ENCODE results near the gene RXFP4.
A peak's percentile ranks its signal among the peaks of the same experiment; 100 is the strongest.

Gene RXFP4

DNA sequence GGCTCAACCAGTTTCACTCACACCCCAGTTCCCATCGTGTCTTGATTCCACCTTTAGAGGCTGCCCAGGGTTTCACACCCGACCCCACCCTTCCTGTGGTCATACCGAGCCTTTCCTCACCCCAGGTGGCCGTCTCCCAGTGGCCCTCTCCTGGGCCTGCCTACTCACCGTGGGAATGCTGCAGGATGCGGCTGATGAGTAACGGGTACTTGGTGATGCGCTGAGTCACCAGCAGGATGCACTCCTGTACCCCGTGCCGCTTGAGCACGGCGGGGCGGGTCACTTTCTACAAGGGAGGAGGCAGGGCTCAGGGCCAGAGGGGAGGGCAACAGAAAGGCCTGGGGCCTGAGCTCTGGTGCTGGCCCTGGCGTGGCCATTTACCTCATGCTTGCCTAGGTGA is 20.5 kb downstream of the RXFP4 start:
- no peak for DNase-seq

- no peak for DNase-seq
Measured at GRCh38 chr1:155962599-155963211, 21.3 kb downstream of the RXFP4 start.

DNA sequence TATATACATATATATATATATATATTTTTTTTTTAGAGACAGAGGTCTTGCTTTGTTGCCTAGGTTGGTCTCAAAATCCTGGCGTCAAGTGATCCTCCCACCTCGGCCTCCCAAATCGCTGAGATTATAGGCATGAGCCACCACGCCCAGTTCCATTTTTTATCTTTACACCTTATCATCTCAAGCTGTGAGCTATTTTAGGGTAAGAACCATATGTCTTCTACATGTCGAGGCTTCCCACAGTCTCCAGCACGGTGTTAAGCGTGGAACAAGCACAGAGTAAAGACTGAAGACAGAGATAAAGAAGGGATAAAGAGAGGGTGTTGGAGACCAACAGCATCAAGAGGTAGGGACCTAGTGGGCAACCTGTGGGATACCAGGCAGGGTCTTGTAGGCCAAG is 22.8 kb downstream of the RXFP4 start:
- DNase-seq: no peak

- no peak for DNase-seq
Measured at GRCh38 chr1:155966135-155966534, 24.7 kb downstream of the RXFP4 start.

GRCh38 chr1:155966750-155967149 is 25.3 kb downstream of the RXFP4 start:
- no peak for DNase-seq

GRCh38 chr1:155967341-155968050 is 26.1 kb downstream of the RXFP4 start:
- DNase-seq: no peak

- DNase-seq: no peak
Measured at GRCh38 chr1:155968051-155968400, 26.6 kb downstream of the RXFP4 start.

DNA sequence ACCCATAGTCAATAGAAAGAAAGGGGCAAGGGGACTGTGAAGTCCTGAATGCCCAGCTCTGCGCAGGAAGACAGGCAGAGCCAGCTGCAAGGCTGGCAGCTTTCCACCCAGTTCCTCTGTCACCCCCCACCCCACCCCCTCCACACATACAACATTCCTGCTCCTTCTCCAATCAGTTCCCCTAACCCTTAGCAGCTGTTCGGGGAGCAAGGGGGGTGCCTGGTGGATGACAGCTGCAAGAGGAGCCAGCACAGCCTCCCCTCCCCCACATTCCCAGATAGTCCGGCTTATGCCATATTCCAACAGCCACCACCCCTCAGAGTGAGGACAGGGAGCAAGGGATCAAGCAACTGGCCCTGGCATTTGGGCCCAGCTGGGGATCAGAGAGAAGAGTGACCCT is 27.2 kb downstream of the RXFP4 start:
- peak; percentile 25 to 37 for DNase-seq

DNA sequence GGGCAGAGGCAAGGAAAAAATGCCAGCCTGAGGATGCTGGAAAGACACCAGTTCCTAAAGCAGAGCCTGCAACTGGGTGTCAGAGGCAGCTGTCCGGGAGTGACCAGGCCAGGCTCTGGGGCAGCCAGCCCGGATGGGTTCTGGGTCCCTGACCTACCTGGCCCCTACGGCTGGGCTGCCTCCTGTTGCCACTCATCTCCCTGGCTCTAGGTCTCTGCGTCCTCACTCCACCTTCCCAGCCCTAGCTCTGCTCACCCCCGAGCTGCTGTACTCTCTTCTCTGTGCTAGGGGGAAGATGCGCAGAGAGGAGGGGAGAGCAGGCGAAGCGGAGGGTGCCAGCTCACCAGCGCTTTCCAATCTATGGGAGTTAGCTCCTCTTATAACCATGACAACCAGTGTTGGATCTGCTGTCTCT is 27.9 kb downstream of the RXFP4 start:
- no peak for DNase-seq

GRCh38 chr1:155970531-155971167 is 29.2 kb downstream of the RXFP4 start:
- no peak for DNase-seq

GRCh38 chr1:155971910-155972809 is 30.7 kb downstream of the RXFP4 start:
- DNase-seq: no peak

DNA sequence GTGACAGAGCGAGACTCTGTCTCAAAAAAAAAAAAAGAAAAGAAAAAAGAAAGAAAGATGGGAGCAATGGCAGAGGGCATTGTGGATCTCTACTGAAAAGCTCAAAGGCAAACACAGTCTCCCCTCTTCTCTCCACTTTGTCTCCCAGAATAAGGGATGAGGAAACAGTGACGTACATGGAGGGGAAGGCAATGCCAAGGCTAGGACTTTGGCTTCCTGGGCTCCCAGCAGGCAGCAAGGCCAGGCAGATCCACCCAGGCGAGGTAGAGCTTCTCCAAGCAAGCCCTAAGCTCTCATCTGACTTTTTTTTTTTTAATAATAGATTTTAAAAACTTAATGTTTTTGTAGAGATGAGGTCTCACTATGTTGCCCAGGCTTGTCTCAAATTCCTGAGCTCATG is 32.3 kb downstream of the RXFP4 start:
- no peak for DNase-seq

- DNase-seq: peak; percentile 81 to 93
Measured at GRCh38 chr1:155974208-155975115, 33.0 kb downstream of the RXFP4 start.

GRCh38 chr1:155975375-155976061 is 34.1 kb downstream of the RXFP4 start:
- no peak for DNase-seq

- peak; percentile 93 to 94 for DNase-seq
Measured at GRCh38 chr1:155976062-155976912, 34.8 kb downstream of the RXFP4 start.

GRCh38 chr1:155976913-155977689 is 35.7 kb downstream of the RXFP4 start:
- peak; percentile 49 to 51 for DNase-seq

GRCh38 chr1:155977690-155978324 is 36.4 kb downstream of the RXFP4 start:
- peak; percentile 39 to 40 for DNase-seq

GRCh38 chr1:155978325-155978972 is 37.0 kb downstream of the RXFP4 start, which contains the start of gene ARHGEF2:
Gene ARHGEF2, minus strand, starts transcription at chr1:155978547. Its CDS starts 120 bp downstream, at chr1:155978427.
- DNase-seq: peak; percentile 79 to 84
